Measurements from ENCODE around the gene NKAIN2.

NKAIN2 gene

GRCh38 chr6:124870611-124871459 lies 1067.2 kb downstream of the NKAIN2 start:
- no peak for DNase-seq

- DNase-seq: no peak
These were observed 1068.8 kb downstream of the NKAIN2 start for GRCh38 chr6:124872361-124873065.

DNA sequence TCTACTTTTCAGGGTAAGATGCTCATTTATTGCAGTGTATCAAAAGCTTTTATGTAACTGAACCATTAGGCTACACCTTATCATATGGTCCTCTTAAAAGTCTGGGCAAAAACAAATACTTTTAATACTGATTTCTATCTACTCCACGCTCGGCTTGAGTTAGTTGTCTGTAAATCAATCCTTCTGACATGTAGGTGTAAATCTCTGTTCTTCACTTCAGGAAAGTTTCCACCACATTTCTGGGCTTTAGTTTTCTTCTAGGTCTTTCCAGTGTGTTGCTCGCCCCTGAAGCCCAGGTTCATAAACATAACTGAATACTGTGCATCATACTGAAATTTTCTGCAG lies 1069.4 kb downstream of the NKAIN2 start:
- DNase-seq: no peak
